IMR-90 (cell line): ENCODE results near the gene METTL18. TPM values are rescaled to one million over a fixed set of nuclear protein-coding genes. Genes with fewer than 3 reads are reported as not detected.

Experiments used
- ATAC-seq: fragments of 200-7000 bp; cut with Tn5 transposase; 2 replicates; pipeline ENCODE4 v1.9.1; 2020; ENCODE audit warnings: low read depth, mild to moderate bottlenecking, moderate library complexity
- BruUV-seq: library from RNA; stranded (reverse); fragments of 400-500 nt; replicated peaks from 2 replicates; lab custom pipeline; 2021; lab: Mats Ljungman, UMichigan
- CTCF ChIA-PET: fragments of 300-600 bp; formaldehyde crosslinking; extraction: SDS; loops from one replicate; lab custom pipeline; 2021; ENCODE audit warnings: antibody characterized with exemption; lab: Yijun Ruan, JAX
- POLR2A ChIA-PET: fragments of 300-600 bp; sonication (Branson Sonifier 250); formaldehyde crosslinking; loops from one replicate; lab custom pipeline; 2022; ENCODE audit warnings: antibody characterized with exemption; ENCODE audit not compliant: unreplicated experiment; lab: Charles Lee
- DNase-seq: peaks from one replicate; pipeline ENCODE4 v3.0.0; 2013
- H2AFZ ChIP-seq: replicated peaks from 2 replicates; pipeline ENCODE3; 2013; ENCODE audit warnings: low read length, mild to moderate bottlenecking; ENCODE audit not compliant: poor library complexity
- H2AK5ac ChIP-seq: 2 replicates; pipeline ENCODE4 v1.6.1; 2013; ENCODE audit warnings: low read depth, low read length, inconsistent platforms
- H2AK9ac ChIP-seq: replicated peaks from 2 replicates; pipeline ENCODE3; 2013; ENCODE audit warnings: mild to moderate bottlenecking, low read depth, low read length, moderate library complexity; ENCODE audit not compliant: poor library complexity
- H2BK120ac ChIP-seq: 2 replicates; pipeline ENCODE4 v1.6.1; 2013; ENCODE audit warnings: low read depth, low read length, inconsistent platforms
- H2BK15ac ChIP-seq: 3 replicates; pipeline ENCODE4 v1.6.1; 2013; ENCODE audit warnings: low read depth, low read length, inconsistent platforms
- H2BK20ac ChIP-seq: 2 replicates; pipeline ENCODE4 v1.6.1; 2013; ENCODE audit warnings: low read depth, mild to moderate bottlenecking, inconsistent platforms, low read length, moderate library complexity
- H2BK5ac ChIP-seq: 2 replicates; pipeline ENCODE4 v1.6.1; 2013; ENCODE audit warnings: mild to moderate bottlenecking, low read depth, low read length, inconsistent platforms; ENCODE audit not compliant: poor library complexity, severe bottlenecking
- H3K14ac ChIP-seq: replicated peaks from 2 replicates; pipeline ENCODE4 v1.6.1; 2013; ENCODE audit warnings: low read depth, low read length, inconsistent platforms
- H3K18ac ChIP-seq: 2 replicates; pipeline ENCODE4 v1.6.1; 2013; ENCODE audit warnings: low read depth, low read length, control low read depth
- H3K23ac ChIP-seq: 2 replicates; pipeline ENCODE4 v1.6.1; 2013; ENCODE audit warnings: low read depth, low read length, inconsistent platforms
- H3K27ac ChIP-seq: 2 replicates; pipeline ENCODE4 v1.5.1; 2013; ENCODE audit warnings: mild to moderate bottlenecking, control low read depth, low read length; ENCODE audit not compliant: insufficient read depth
- H3K27me3 ChIP-seq: 2 replicates; pipeline ENCODE4 v1.6.1; 2013; ENCODE audit warnings: low read length; ENCODE audit not compliant: control insufficient read depth, insufficient read depth
- H3K36me3 ChIP-seq: 2 replicates; pipeline ENCODE4 v1.6.1; 2013; ENCODE audit warnings: low read length, mixed read lengths; ENCODE audit not compliant: control insufficient read depth, insufficient read depth
- H3K4ac ChIP-seq: 2 replicates; pipeline ENCODE4 v1.6.1; 2013; ENCODE audit warnings: low read depth, low read length, inconsistent platforms
- H3K4me1 ChIP-seq: 2 replicates; pipeline ENCODE4 v1.6.1; 2013; ENCODE audit warnings: low read length, mixed read lengths; ENCODE audit not compliant: control insufficient read depth, insufficient read depth
- H3K4me2 ChIP-seq: 2 replicates; pipeline ENCODE4 v1.6.1; 2013; ENCODE audit warnings: low read depth, mild to moderate bottlenecking, control low read depth, low read length, moderate library complexity
- H3K4me3 ChIP-seq: 2 replicates; pipeline ENCODE4 v1.5.1; 2013; ENCODE audit warnings: low read depth, mild to moderate bottlenecking, control low read depth, low read length, moderate library complexity; ENCODE audit not compliant: insufficient read depth
- H3K56ac ChIP-seq: 2 replicates; pipeline ENCODE4 v1.6.1; 2013; ENCODE audit warnings: low read length, inconsistent platforms; ENCODE audit not compliant: insufficient read depth; ENCODE audit errors: extremely low read depth
- H3K79me1 ChIP-seq, 2 experiments: 2 replicates each; pipeline ENCODE4 v1.6.1; 2013; ENCODE audit warnings: low read length in 2 of 2, inconsistent platforms in 1 of 2, low read depth in 1 of 2
- H3K9ac ChIP-seq: 2 replicates; pipeline ENCODE4 v1.6.1; 2013; ENCODE audit warnings: low read depth, low read length, control low read depth
- H3K9me1 ChIP-seq: 2 replicates; pipeline ENCODE4 v1.6.1; 2013; ENCODE audit warnings: low read length, inconsistent platforms; ENCODE audit not compliant: insufficient read depth
- H3K9me3 ChIP-seq: 2 replicates; pipeline ENCODE4 v1.6.1; 2013; ENCODE audit warnings: low read length; ENCODE audit not compliant: control insufficient read depth, insufficient read depth
- H4K20me1 ChIP-seq: 2 replicates; pipeline ENCODE4 v1.6.1; 2013; ENCODE audit warnings: low read length, inconsistent platforms; ENCODE audit not compliant: insufficient read depth
- H4K5ac ChIP-seq: 2 replicates; pipeline ENCODE4 v1.6.1; 2013; ENCODE audit warnings: mild to moderate bottlenecking, low read depth, low read length, control low read depth
- H4K8ac ChIP-seq, 2 experiments: 2 replicates each; pipeline ENCODE4 v1.6.1; 2013; ENCODE audit warnings: low read depth in 2 of 2, low read length in 2 of 2, control low read depth in 1 of 2, inconsistent platforms in 1 of 2
- H4K91ac ChIP-seq: 2 replicates; pipeline ENCODE4 v1.6.1; 2013; ENCODE audit warnings: low read depth, low read length, inconsistent platforms; ENCODE audit not compliant: insufficient read depth
- BHLHE40 ChIP-seq: fragments of 150-350 bp; IDR thresholded peaks from 2 replicates; pipeline ENCODE4 v1.6.1; 2016; ENCODE audit warnings: mild to moderate bottlenecking, low read depth, low read length
- CHD1 ChIP-seq: IDR thresholded peaks from 2 replicates; pipeline ENCODE4 v1.6.1; 2012; ENCODE audit warnings: low read depth, low read length, improper control_type of control experiment
- CTCF ChIP-seq: conservative IDR thresholded peaks from 2 replicates; pipeline ENCODE4 v1.5.1; 2012; ENCODE audit warnings: mild to moderate bottlenecking, low read depth, low read length, improper control_type of control experiment
- FOS ChIP-seq: fragments of 150-350 bp; IDR thresholded peaks from 2 replicates; pipeline ENCODE4 v1.6.1; 2016; ENCODE audit warnings: low read depth, low read length
- MAFK ChIP-seq: IDR thresholded peaks from 2 replicates; pipeline ENCODE4 v1.6.1; 2012; ENCODE audit warnings: low read depth, low read length, improper control_type of control experiment
- MAZ ChIP-seq: IDR thresholded peaks from 2 replicates; pipeline ENCODE4 v1.6.1; 2012; ENCODE audit warnings: low read depth, mild to moderate bottlenecking, low read length, improper control_type of control experiment, moderate library complexity, borderline replicate concordance
- MXI1 ChIP-seq: IDR thresholded peaks from 2 replicates; pipeline ENCODE4 v1.6.1; 2012; ENCODE audit warnings: low read depth, mild to moderate bottlenecking, low read length, moderate library complexity, borderline replicate concordance
- NFE2L2 ChIP-seq: fragments of 150-350 bp; IDR thresholded peaks from 2 replicates; pipeline ENCODE4 v1.6.1; 2016; ENCODE audit warnings: low read depth, mild to moderate bottlenecking, low read length
- RAD21 ChIP-seq: IDR thresholded peaks from 2 replicates; pipeline ENCODE4 v1.6.1; 2012; ENCODE audit warnings: low read length, improper control_type of control experiment
- RCOR1 ChIP-seq: IDR thresholded peaks from 2 replicates; pipeline ENCODE4 v1.6.1; 2012; ENCODE audit warnings: mild to moderate bottlenecking, low read length, improper control_type of control experiment; ENCODE audit not compliant: insufficient replicate concordance
- RFX5 ChIP-seq: IDR thresholded peaks from 2 replicates; pipeline ENCODE4 v1.8.0; 2012; ENCODE audit warnings: low read depth, mild to moderate bottlenecking, low read length, moderate library complexity
- SMC3 ChIP-seq: fragments of 150-350 bp; IDR thresholded peaks from 2 replicates; pipeline ENCODE4 v1.6.1; 2016; ENCODE audit warnings: low read depth, mild to moderate bottlenecking, antibody characterized with exemption, low read length, moderate library complexity
- WGBS, 2 experiments: methylation state at CpG; one replicate each; pipeline versions ENCODE4 v1.1.5 to v1.1.7; 2013; ENCODE audit warnings: missing lambda C conversion rate in 2 of 2; ENCODE audit not compliant: insufficient read length in 1 of 2; ENCODE audit errors: extremely low coverage in 2 of 2; 5-methylcytosine and 5-hydroxymethylcytosine counted together
- dilution Hi-C: fragments of 300-500 bp; cut with HindIII; formaldehyde crosslinking; loops from one replicate; pipeline ENCODE4 v1.14.3; 2018; ENCODE audit warnings: low sequenced_read_pairs; ENCODE audit not compliant: unreplicated experiment
- in situ Hi-C: fragments of 300-500 bp; cut with MboI; formaldehyde crosslinking; loops from 3 replicates; pipeline ENCODE4 v1.14.3; 2019; ENCODE audit warnings: low sequenced_read_pairs, inconsistent platforms, mixed read lengths
- intact Hi-C: fragments of 100-400 bp; cut with micrococcal nuclease; formaldehyde crosslinking; loops from 2 replicates; pipeline ENCODE4 v1.10.0; 2022
- polyA plus RNA-seq, 3 experiments: library from polyadenylated mRNA; depleted of rRNA; stranded (reverse); fragments of >200 nt; gene quantifications; 2 replicates each; pipeline ENCODE4 v1.2.3, GENCODE V29; 2012; ENCODE audit warnings: low replicate concordance in 1 of 3
- total RNA-seq: library from RNA; depleted of rRNA; stranded (reverse); fragments of >200 nt; gene quantifications from 2 replicates; pipeline ENCODE4 v1.2.3, GENCODE V29; 2012
- TF ChIP-seq, protein P1 (sequence below): fragments of 150-350 bp; IDR thresholded peaks from 2 replicates; pipeline ENCODE4 v1.6.1; 2016; ENCODE audit warnings: low read depth, mild to moderate bottlenecking, low read length, moderate library complexity, borderline replicate concordance
- TF ChIP-seq, protein P2 (sequence below): fragments of 150-350 bp; IDR thresholded peaks from 2 replicates; pipeline ENCODE4 v1.6.1; 2017; ENCODE audit warnings: mild to moderate bottlenecking, antibody characterized with exemption, low read length, low read depth

METTL18 gene
- total and polyA plus RNA-seq, 2 of the 4 experiments (the other 2 are of a cell fraction), result 2.9 to 3.4 TPM

- no peak for ATAC-seq
- Histone ChIP-seq H3K18ac (no peak overlapping the region), H3K4ac (no peak overlapping the region), H2BK20ac (no peak overlapping the region), H2AK5ac (no peak overlapping the region), H3K27ac (no peak overlapping the region), H3K4me1 (no peaks in the 10 kb centered on the region), H3K79me1 (no peaks in the 10 kb centered on the region), H4K8ac (no peak overlapping the region), H3K9ac (no peak overlapping the region), H2BK120ac (no peak overlapping the region), H4K20me1 (no peaks in the 10 kb centered on the region), H3K27me3 (no peaks in the 10 kb centered on the region), H3K14ac (no peak overlapping the region), H2AFZ (no peak overlapping the region), H4K91ac (no peak overlapping the region), H3K4me3 (no peak overlapping the region), H2AK9ac (no peak overlapping the region), H3K9me3 (no peaks in the 10 kb centered on the region), H3K56ac (no peak overlapping the region), H3K9me1 (no peaks in the 10 kb centered on the region), H4K5ac (no peak overlapping the region), H3K36me3 (no peaks in the 10 kb centered on the region), H2BK15ac (no peak overlapping the region), H3K23ac (no peak overlapping the region), H3K4me2 (no peak overlapping the region), H2BK5ac (no peak overlapping the region)
- WGBS, 2 experiments, result 100% methylated on average over 1 of the region's 2 CpGs; no CpG with 5 or more reads in 1 of the 2 experiments
- no peak for TF ChIP-seq BHLHE40
- TF ChIP-seq CTCF, result no peak
- TF ChIP-seq, protein P1, sequence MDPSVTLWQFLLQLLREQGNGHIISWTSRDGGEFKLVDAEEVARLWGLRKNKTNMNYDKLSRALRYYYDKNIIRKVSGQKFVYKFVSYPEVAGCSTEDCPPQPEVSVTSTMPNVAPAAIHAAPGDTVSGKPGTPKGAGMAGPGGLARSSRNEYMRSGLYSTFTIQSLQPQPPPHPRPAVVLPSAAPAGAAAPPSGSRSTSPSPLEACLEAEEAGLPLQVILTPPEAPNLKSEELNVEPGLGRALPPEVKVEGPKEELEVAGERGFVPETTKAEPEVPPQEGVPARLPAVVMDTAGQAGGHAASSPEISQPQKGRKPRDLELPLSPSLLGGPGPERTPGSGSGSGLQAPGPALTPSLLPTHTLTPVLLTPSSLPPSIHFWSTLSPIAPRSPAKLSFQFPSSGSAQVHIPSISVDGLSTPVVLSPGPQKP, result no peak
- no peak for TF ChIP-seq MAFK
- TF ChIP-seq MAZ, result no peak
- TF ChIP-seq NFE2L2, result no peak
- TF ChIP-seq CHD1, result no peak
- no peak for TF ChIP-seq RFX5
- TF ChIP-seq SMC3, result no peak
- TF ChIP-seq, protein P2, sequence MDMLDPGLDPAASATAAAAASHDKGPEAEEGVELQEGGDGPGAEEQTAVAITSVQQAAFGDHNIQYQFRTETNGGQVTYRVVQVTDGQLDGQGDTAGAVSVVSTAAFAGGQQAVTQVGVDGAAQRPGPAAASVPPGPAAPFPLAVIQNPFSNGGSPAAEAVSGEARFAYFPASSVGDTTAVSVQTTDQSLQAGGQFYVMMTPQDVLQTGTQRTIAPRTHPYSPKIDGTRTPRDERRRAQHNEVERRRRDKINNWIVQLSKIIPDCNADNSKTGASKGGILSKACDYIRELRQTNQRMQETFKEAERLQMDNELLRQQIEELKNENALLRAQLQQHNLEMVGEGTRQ, result no peak
- no peak for TF ChIP-seq FOS
- no peak for TF ChIP-seq RAD21
- no peak for TF ChIP-seq MXI1
- TF ChIP-seq RCOR1, result no peak
- CTCF ChIA-PET, result no interaction called here
- dilution Hi-C loops, result no loop called here
- in situ Hi-C loops, result no loop called here
- intact Hi-C loops, result loop anchor here (10.0 kb wide), 1 partner anchor 1207 kb away; no protein-coding TSS in a partner anchor
- no peak for DNase-seq
- POLR2A ChIA-PET, result no interaction called here
- no TSS peak for BruUV-seq
Measured at GRCh38 chr1:169812131-169812530, 17.4 kb upstream of the METTL18 start.
